Measurements from ENCODE around the gene AJAP1. TPM values are rescaled to one million over a fixed set of nuclear protein-coding genes. Genes with fewer than 3 reads are reported as not detected.

AJAP1 gene
- total RNA-seq, 1 experiment from 2014 or later, result not detected

DNA sequence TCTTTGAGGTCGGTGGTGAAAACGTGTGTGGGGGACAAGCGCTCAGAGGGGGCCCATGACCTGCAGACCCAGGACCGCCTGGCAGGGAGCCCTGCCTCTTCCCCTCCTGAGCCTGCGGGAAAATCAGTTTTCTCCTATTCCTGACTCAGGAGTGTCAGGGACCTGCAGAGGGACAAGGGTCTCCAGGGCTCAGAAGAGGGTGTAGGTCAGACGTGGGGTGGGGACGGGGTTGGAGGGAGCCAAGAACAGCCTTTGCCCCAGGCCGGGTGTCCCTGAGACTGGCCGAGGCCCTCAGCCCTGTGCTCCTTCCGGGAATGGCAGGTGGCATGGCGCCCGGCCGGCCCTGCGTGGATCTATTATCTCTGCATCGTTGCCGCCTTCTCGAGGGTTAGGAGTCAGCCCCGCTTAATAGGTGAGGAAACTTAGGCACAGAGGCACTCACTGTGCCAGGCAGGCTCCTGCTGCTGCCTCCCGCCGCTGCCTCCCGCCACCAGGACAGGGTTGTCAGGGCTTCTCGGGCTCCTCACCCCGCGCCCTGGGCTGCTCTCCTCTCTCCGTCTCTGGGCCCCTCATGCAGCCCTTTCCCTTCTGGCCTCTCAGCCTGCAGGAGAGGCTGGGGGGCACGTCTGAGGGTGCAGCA is 37.5 kb downstream of the AJAP1 start:
- Histone ChIP-seq H3K27ac (no peak overlapping the region), H3K27me3 (peaks cover 55% of the 10 kb centered on the region), H3K9me3 (replicated peaks) (no peaks in the 10 kb centered on the region), H3K36me3 (no peaks in the 10 kb centered on the region), H3K4me1 (no peaks in the 10 kb centered on the region), H3K4me3 (no peak overlapping the region)
- DNase-seq, result no peak

DNA sequence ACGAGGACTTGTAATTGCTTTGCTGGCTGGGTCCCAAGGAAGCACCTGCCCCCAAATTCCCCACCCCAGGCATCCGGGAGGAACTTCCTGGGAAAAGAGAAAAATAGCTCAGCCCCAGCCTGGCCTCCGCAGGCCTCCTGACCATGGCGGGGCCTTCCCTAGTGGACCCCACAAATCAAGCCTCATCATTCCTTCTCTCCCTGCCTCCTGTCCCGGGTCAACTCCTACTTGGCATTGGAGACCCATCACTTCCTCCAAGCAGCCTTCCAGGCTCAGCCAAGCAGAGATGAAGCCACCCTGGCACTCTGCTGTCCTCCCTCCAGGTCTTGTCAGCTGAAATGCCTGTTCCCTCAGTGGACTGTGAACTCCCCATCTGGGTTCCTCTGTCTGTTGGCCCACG is 38.0 kb downstream of the AJAP1 start:
- no peak overlapping the region for H3K27ac ChIP-seq
- peaks cover 59% of the 10 kb centered on the region for H3K27me3 ChIP-seq
- H3K4me3 ChIP-seq, result no peak overlapping the region
- DNase-seq, result no peak
- no peaks in the 10 kb centered on the region for H3K36me3 ChIP-seq
- H3K9me3 ChIP-seq (replicated peaks), result no peaks in the 10 kb centered on the region
- H3K4me1 ChIP-seq, result no peaks in the 10 kb centered on the region

DNA sequence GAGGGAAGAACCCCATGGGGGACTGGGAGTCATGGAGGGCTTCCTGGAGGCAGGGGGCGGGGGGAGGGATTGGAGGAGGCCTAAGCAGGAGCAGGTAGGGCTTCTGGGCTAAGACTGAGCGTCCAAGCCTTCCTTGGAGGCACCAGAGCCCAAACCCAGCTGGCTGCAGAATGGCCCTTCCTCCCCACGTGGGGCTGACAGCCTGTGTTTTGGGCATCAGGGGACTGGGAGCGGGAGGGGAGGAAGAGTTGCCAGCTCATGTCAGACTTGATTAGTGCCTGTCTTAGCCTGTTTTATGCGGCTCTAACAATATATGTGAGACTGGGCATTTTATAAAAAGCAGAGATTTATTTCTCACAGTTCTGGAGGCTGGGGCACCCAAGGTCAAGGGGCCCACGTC is 38.9 kb downstream of the AJAP1 start:
- no peak overlapping the region for H3K4me3 ChIP-seq
- no peaks in the 10 kb centered on the region for H3K36me3 ChIP-seq

DNA sequence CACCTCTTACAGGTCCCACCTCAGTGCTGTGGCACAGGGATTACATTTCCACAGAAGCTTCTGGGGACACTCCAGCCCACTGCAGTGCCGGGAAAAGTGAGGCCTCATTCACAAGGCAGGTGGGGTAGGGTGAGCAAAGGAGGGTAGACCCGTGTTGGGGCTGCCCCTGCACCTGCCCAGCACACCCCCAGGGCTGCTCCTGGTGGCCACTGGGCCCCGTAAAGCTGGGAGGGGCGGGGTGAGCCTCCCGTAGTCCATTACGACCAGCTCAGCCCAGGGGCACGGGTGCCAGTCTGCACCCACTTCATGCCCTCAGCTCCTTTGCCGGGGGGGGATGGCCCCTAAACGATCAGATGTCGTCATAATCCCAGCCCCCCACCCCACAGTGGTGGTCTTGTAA is 39.5 kb downstream of the AJAP1 start:
- Histone ChIP-seq H3K27me3 (peaks cover 64% of the 10 kb centered on the region), H3K9me3 (replicated peaks) (no peaks in the 10 kb centered on the region), H3K36me3 (no peaks in the 10 kb centered on the region), H3K4me1 (no peaks in the 10 kb centered on the region), H3K4me3 (no peak overlapping the region), H3K27ac (no peak overlapping the region)
- DNase-seq, result no peak

More for the DNA sequence above, 38.9 kb downstream of the AJAP1 start:
- no peak overlapping the region for H3K27ac ChIP-seq
- no peaks in the 10 kb centered on the region for H3K4me1 ChIP-seq
- no peaks in the 10 kb centered on the region for H3K9me3 ChIP-seq (replicated peaks)
- no peak for DNase-seq
- peaks cover 63% of the 10 kb centered on the region for H3K27me3 ChIP-seq

DNA sequence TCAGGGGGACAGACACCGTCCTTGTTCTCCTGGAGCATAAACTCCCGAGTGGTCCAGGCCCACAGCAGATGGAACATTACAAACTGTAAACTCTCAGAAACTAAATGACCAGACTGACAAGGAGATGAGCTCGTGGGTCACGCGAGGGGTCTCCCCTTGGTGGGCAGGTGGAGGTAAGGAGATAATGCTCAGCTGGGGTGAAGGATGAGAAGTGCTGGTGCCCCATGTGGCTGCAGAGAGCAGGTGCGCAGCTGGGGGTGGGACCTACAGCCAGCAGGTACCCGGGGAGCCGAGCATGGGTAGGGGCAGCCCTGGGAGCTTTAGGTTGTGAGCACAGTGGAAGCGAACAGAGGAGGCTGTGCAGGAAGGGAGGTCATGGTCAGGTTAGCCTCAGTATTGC is 40.1 kb downstream of the AJAP1 start:
- Histone ChIP-seq H3K36me3 (no peaks in the 10 kb centered on the region), H3K27me3 (peaks cover 65% of the 10 kb centered on the region), H3K9me3 (replicated peaks) (no peaks in the 10 kb centered on the region), H3K4me1 (no peaks in the 10 kb centered on the region), H3K27ac (no peak overlapping the region), H3K4me3 (no peak overlapping the region)
- DNase-seq, result no peak

DNA sequence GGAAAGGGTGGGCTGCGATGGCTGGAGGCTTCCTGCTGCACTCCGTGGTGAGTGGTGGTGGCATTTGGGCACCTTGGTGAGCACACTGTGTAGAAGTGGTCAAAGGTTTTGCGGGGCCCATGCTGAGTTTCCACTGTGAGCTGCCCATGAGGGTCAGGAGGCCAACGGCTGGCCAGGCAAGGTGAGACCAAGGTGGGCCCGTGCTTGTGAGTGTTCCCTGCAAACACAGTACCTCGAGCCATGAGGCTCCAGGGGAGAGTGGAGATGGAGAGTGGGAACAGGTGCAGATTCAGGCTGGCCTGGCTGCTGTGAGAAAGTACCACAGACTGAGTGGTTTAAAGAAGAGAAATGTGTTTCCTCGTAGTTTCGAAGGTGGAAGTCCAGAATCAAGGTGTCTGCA is 40.8 kb downstream of the AJAP1 start:
- H3K36me3 ChIP-seq, result no peaks in the 10 kb centered on the region
- H3K9me3 ChIP-seq (replicated peaks), result no peaks in the 10 kb centered on the region
- peaks cover 63% of the 10 kb centered on the region for H3K27me3 ChIP-seq
- no peak overlapping the region for H3K4me3 ChIP-seq
- H3K27ac ChIP-seq, result no peak overlapping the region
- no peaks in the 10 kb centered on the region for H3K4me1 ChIP-seq
- DNase-seq, result no peak

DNA sequence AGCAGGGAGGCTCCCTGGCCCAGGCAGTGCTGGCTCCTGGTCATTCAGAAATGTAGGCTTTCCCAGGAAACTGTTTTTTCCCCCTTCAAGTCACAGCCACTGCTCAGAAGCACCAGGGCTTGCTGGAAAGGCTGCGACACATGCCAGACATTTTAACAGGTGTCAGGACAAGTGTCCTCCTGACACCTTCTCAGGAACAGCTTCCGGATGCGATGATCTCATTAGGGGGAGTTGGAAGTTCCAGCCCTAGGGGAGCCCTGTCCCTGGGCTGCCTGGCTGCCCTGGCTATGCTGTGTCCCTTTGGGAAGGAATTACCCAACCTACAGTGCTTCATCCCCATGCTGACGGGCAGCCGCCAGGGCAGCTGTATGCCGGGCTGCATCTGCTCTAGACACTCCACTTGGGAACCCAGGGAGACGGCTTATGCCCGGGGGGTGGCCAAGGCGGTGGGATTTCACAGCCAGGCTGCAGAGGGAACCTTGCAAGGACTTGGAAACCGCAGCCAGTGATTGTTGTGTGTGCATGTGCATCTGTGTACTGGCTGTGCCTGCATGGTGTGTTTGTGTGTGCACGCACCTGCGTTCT is 41.8 kb downstream of the AJAP1 start:
- no peak for DNase-seq
- Histone ChIP-seq H3K9me3 (replicated peaks) (no peaks in the 10 kb centered on the region), H3K27me3 (peaks cover 58% of the 10 kb centered on the region), H3K27ac (no peak overlapping the region), H3K4me3 (no peak overlapping the region), H3K36me3 (no peaks in the 10 kb centered on the region), H3K4me1 (no peaks in the 10 kb centered on the region)

DNA sequence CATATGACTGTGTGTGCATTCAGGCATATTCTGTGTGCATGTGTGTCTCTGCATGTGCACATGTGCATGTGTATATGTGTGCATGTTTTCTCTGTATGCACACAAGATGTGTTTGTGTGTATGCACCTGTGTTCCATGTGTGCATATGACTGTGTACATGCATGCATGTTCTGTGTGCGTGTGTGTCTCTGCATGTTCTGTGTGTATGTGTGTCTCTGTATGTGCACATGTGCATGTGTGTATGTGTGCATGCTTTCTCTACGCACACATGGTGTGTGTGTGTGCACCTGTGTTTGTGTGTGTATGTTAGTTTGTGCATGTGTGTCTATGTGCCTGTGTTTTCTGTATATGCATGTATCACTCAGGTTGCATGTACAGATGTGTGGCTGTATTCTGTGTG is 42.3 kb downstream of the AJAP1 start:
- H3K4me3 ChIP-seq, result no peak overlapping the region
- H3K27me3 ChIP-seq, result peaks cover 53% of the 10 kb centered on the region
- H3K9me3 ChIP-seq (replicated peaks), result no peaks in the 10 kb centered on the region
- H3K36me3 ChIP-seq, result no peaks in the 10 kb centered on the region
- no peak for DNase-seq
- H3K4me1 ChIP-seq, result no peaks in the 10 kb centered on the region
- H3K27ac ChIP-seq, result no peak overlapping the region

DNA sequence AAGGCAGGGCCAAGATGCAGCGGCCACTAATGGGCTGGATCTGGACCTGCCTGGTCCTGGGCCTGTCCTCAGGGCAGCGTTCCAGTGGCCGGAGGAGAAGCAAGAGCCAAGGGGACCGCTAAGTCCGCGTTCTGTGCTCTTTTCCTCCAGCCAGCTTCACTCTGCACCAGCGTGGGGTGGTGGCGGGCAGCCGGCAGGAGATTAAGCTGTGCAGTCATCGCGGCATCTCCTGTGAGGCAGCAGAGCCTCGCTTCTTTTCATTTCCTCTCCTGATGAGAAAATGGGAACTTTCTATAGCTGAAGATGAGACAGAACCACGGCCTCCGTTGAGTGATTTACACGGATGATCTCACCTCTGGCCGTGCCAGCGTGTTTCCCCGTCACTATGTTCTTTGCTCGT is 43.4 kb downstream of the AJAP1 start:
- Histone ChIP-seq H3K27ac (no peak overlapping the region), H3K4me3 (no peak overlapping the region), H3K9me3 (replicated peaks) (no peaks in the 10 kb centered on the region)

DNA sequence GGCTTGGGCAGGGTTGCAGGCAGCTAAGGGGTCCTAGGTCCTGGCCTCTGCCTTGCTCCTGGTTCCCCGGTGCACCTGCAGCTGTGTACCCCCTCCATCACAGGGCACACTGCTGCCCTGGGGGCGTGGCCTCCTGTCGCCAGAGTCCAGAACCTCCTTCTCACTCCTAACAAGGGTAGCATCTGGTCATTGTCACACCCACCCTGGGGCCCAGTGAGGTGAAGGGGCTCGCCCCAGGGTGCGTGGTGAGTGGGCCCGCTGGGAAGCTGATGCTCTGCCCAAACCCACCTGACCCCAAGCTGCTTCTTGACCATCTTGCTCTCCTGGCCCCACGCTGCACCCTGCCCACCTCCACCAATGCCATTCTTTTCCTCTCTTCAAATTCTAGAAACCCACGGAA is 44.5 kb downstream of the AJAP1 start:
- Histone ChIP-seq H3K4me1 (no peaks in the 10 kb centered on the region), H3K27me3 (peaks cover 41% of the 10 kb centered on the region; the same call in 1 of the 2 replicates), H3K4me3 (no peak overlapping the region), H3K36me3 (no peaks in the 10 kb centered on the region), H3K9me3 (replicated peaks) (no peaks in the 10 kb centered on the region), H3K27ac (no peak overlapping the region)
- no peak for DNase-seq

More for the DNA sequence above, 43.4 kb downstream of the AJAP1 start:
- no peaks in the 10 kb centered on the region for H3K36me3 ChIP-seq
- no peaks in the 10 kb centered on the region for H3K4me1 ChIP-seq
- DNase-seq, result no peak
- peaks cover 44% of the 10 kb centered on the region; the same call in 1 of the 2 replicates for H3K27me3 ChIP-seq

DNA sequence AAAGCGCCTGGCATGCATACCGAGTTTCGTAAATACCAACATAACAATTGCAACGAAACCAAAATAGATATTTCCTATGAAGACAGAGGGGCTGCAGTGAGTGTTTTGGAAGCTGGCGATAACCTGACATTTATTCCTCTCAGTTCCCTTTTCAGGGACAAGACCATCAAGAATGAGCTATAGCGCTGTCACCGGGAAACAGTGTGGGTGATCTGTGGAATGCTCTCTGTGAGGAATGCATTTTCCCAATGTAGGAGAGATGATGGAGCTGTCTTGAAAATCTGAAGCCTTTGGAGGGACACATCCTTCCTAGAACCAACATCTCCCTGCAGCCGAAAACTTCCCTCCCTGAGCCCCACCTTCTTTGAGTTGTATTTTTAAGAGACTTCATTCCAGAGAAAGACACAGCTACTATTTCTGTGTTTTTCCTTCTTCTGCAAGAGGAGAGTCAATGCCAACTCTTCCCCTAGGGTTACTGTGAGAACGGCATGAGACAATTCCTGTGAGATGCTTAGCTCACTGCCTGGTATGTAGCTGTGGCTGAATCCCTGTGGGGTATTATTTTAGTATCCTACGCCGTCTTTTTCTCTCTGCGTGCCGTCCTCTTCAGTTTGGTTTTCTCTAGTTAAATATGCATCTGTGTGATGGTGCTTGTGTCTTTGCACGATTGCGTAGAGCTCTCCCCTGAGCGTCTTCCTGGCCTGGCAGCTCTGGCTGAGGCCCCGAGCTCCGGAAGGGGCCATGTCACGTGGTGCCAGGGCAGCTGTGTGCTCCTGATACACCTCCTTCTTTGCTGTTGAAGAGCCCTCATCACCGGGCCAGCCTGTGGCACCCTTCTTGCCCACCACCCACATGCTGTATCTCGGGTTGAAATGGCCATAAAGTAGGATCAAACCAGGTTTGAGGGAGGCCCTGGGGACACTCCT is 45.2 kb downstream of the AJAP1 start:
- Histone ChIP-seq H3K4me3 (no peak overlapping the region), H3K36me3 (no peaks in the 10 kb centered on the region), H3K27me3 (peaks cover 35% of the 10 kb centered on the region; the same call in 1 of the 2 replicates), H3K4me1 (no peaks in the 10 kb centered on the region), H3K27ac (no peak overlapping the region), H3K9me3 (replicated peaks) (no peaks in the 10 kb centered on the region)
- no peak for DNase-seq

DNA sequence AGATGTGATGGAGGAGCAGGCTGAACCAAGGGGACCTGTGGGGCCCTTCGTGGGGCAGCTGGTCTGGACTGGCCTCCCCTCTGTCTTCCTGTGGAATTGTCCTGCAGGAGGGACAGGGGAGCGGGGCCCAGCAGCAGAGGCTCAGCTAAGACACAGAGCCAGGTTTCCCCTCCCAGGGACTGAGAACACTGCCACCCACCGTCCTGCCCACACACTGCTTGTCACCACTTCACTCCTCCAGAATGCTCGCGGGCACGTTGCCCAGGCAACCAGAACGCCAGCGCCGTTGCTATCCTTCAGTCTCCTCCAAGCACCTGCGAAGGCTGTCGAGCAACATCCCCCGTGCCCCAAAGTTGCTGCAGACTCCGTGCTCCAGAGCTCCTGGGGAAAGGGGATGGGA is 46.4 kb downstream of the AJAP1 start:
- no peak for DNase-seq
- no peaks in the 10 kb centered on the region for H3K9me3 ChIP-seq (replicated peaks)

DNA sequence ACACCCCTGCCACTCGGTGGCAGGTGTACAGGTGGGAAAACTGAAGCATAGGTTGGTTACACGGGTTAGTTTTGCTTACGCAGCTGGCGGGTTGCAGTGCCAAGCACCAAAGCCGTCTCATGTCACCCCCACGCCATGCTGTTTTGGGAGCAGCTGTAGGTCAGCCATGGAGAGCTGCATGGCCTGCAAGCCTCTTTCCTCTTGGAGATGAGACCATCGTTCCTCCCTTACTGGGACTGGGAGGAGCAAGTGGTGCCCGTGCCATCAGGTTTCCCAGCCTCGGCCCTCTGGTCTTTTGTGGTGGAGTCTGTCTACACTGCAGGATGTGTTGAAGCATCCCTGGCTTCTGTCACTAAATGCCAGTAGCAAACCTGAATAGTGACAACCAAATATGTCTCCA is 46.9 kb downstream of the AJAP1 start:
- Histone ChIP-seq H3K9me3 (replicated peaks) (no peaks in the 10 kb centered on the region), H3K27ac (no peak overlapping the region), H3K4me3 (no peak overlapping the region), H3K4me1 (no peaks in the 10 kb centered on the region), H3K36me3 (no peaks in the 10 kb centered on the region), H3K27me3 (peaks cover 25% of the 10 kb centered on the region; the same call in 1 of the 2 replicates)
- no peak for DNase-seq

More for the DNA sequence above, 46.4 kb downstream of the AJAP1 start:
- Histone ChIP-seq H3K27ac (no peak overlapping the region), H3K27me3 (peaks cover 26% of the 10 kb centered on the region; the same call in 1 of the 2 replicates), H3K36me3 (no peaks in the 10 kb centered on the region), H3K4me3 (no peak overlapping the region), H3K4me1 (no peaks in the 10 kb centered on the region)

DNA sequence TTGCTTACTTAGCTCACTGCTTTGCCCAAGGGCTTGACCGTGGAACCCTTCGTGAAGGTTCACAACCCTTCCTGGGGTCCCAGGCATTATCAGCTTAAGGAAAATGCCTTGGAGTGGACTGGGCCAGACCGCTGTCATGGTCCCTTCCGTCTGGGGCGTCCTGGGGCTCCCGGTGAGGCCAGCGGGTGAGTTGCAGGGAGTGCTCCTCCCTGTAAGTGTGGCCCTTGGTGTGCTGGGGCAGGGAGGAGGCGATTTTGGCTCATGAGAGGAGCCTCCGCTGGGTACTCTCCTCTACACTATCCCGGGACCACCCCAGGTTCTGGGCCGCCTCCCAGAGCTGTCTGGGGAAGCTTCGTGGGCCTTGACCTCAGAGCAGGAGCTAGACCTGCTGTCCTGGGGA is 48.1 kb downstream of the AJAP1 start:
- H3K9me3 ChIP-seq (replicated peaks), result no peaks in the 10 kb centered on the region
- H3K27ac ChIP-seq, result no peak overlapping the region

DNA sequence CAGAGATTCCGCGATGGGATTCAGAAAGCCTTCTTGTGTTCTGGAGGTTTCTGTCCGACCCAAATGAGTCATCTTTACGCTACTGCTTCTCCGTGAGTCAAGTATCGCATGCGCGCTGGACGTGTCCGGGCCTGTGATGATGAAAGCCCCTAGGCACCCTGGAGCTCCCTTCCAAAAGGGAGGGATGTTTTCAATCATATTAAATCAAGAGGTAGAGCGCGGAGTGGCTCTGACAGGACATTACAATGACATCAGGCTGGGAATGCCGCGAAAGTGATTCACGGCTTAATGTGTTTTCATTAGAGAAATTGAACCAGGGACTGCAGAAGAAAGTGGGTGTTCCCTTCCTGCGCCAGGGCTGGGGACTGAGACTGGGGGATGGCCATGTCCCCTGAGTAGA is 48.5 kb downstream of the AJAP1 start:
- H3K4me1 ChIP-seq, result no peaks in the 10 kb centered on the region
- H3K4me3 ChIP-seq, result no peak overlapping the region
- H3K36me3 ChIP-seq, result no peaks in the 10 kb centered on the region
- no peaks in the 10 kb centered on the region for H3K9me3 ChIP-seq (replicated peaks)
- H3K27ac ChIP-seq, result no peak overlapping the region
- no peak for DNase-seq
- H3K27me3 ChIP-seq, result peaks cover 8% of the 10 kb centered on the region; the same call in 1 of the 2 replicates

More for the DNA sequence above, 48.1 kb downstream of the AJAP1 start:
- no peaks in the 10 kb centered on the region for H3K4me1 ChIP-seq
- peaks cover 13% of the 10 kb centered on the region; the same call in 1 of the 2 replicates for H3K27me3 ChIP-seq
- DNase-seq, result no peak
- no peaks in the 10 kb centered on the region for H3K36me3 ChIP-seq
- H3K4me3 ChIP-seq, result no peak overlapping the region
